GM08714 (cell line): ENCODE data around the gene GLYATL2.

Source experiments
- H3K4me3 ChIP-seq: fragments of 200-500 bp; sonication (Bioruptor generic); 2 replicates; pipeline ENCODE4 v1.5.1; 2014; ENCODE audit warnings: mild to moderate bottlenecking, low read length, inconsistent platforms
- ZNF274 ChIP-seq: IDR thresholded peaks from 2 replicates; pipeline ENCODE4 v1.6.1; 2012; ENCODE audit warnings: mild to moderate bottlenecking, low read depth, low read length

Gene GLYATL2

GRCh38 chr11:58832056-58832645 lies 12.4 kb downstream of the GLYATL2 start:
- no peak overlapping the region for H3K4me3 ChIP-seq
- no peak for TF ChIP-seq ZNF274

- TF ChIP-seq ZNF274: no peak
- H3K4me3 ChIP-seq: no peak overlapping the region
Measured at GRCh38 chr11:58830673-58831301, 13.7 kb downstream of the GLYATL2 start.

GRCh38 chr11:58829786-58830185 lies 14.7 kb downstream of the GLYATL2 start:
- no peak overlapping the region for H3K4me3 ChIP-seq

GRCh38 chr11:58813693-58814092 lies 30.8 kb downstream of the GLYATL2 start:
- TF ChIP-seq ZNF274: no peak

More at GRCh38 chr11:58829786-58830185, 14.7 kb downstream of the GLYATL2 start:
- TF ChIP-seq ZNF274: no peak

GRCh38 chr11:58811499-58811898 lies 33.0 kb downstream of the GLYATL2 start:
- TF ChIP-seq ZNF274: no peak
- H3K4me3 ChIP-seq: no peak overlapping the region

More at GRCh38 chr11:58813693-58814092, 30.8 kb downstream of the GLYATL2 start:
- no peak overlapping the region for H3K4me3 ChIP-seq

- H3K4me3 ChIP-seq: no peak overlapping the region
- no peak for TF ChIP-seq ZNF274
Measured at GRCh38 chr11:58807343-58807742, 37.2 kb downstream of the GLYATL2 start.

- no peak overlapping the region for H3K4me3 ChIP-seq
- TF ChIP-seq ZNF274: no peak
Measured at GRCh38 chr11:58805065-58805464, 39.4 kb downstream of the GLYATL2 start.

- no peak for TF ChIP-seq ZNF274
- H3K4me3 ChIP-seq: no peak overlapping the region
Measured at GRCh38 chr11:58801974-58802545, 42.4 kb downstream of the GLYATL2 start.

GRCh38 chr11:58801302-58801701 lies 43.2 kb downstream of the GLYATL2 start:
- no peak overlapping the region for H3K4me3 ChIP-seq
- no peak for TF ChIP-seq ZNF274

GRCh38 chr11:58796333-58796732 lies 48.2 kb downstream of the GLYATL2 start:
- no peak for TF ChIP-seq ZNF274
- H3K4me3 ChIP-seq: no peak overlapping the region

GRCh38 chr11:58788355-58789023 lies 56.0 kb downstream of the GLYATL2 start:
- no peak for TF ChIP-seq ZNF274
- no peak overlapping the region for H3K4me3 ChIP-seq

- no peak for TF ChIP-seq ZNF274
- no peak overlapping the region for H3K4me3 ChIP-seq
Measured at GRCh38 chr11:58787903-58788302, 56.6 kb downstream of the GLYATL2 start.

- TF ChIP-seq ZNF274: no peak
- H3K4me3 ChIP-seq: no peak overlapping the region
Measured at GRCh38 chr11:58786693-58787092, 57.8 kb downstream of the GLYATL2 start.

- TF ChIP-seq ZNF274: no peak
- no peak overlapping the region for H3K4me3 ChIP-seq
Measured at GRCh38 chr11:58784995-58785394, 59.5 kb downstream of the GLYATL2 start.
